T-helper 9 cell (primary cell): ENCODE results near the gene AGRP.

Experiments
- DNase-seq: peaks from one replicate; pipeline ENCODE4 v3.0.0-alpha.2; 2020

The AGRP gene

DNA sequence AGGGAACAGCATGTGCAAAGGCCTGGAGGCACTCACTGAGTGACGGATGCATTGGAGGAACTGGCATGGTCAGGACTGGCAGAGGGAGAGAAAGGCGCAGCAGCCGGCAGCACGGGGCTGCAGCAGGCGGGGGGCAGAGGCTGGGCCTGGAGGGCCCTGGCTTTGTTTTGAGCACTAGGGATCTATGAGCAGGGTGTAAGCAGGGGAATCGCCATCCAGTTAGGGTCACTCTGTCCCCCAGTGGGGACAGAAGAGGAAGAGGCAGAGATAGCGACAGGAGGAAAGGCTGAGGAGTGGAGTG lies 38.3 kb downstream of the AGRP start:
- DNase-seq: no peak

DNA sequence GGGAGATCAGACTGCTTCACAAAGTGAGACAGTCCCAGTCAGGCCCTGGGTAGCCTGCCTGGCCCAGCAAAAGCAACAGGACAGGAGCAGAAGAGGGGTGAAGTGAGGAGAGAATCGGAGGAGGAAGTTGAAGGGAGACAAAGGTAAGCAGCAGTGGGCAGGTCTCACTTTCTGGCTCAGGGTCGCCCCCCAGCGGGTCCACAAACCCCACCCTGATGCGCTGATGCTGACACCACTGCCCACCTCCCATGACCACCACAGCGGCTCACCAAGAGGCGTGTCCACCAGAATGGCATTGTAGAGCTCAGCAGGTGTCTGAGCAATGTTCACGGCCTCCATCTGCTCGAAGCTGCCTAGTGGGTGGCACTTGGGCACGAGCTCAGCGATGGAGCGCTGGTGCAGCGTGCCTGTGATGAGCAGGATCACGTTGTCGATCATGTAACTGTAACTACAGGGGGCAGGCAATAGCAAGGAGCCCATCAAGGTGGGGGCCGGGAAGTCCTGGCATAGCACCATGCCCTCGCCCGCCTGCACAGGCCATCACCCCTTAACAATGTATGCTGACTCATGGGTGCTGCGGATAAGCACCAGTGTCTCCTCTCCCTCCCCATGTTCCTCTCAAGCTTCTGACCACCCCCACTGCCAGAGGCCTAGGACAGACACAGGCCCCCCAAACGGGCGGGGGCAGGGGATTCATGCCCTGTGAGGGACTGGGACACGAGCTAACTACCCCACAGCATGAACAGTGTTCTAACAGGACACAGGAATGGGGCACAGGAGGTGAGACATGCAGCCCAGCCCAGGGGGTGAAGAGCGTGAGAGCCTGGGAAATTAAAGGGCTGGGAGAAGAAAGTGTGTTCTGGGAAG lies 38.9 kb downstream of the AGRP start:
- no peak for DNase-seq

DNA sequence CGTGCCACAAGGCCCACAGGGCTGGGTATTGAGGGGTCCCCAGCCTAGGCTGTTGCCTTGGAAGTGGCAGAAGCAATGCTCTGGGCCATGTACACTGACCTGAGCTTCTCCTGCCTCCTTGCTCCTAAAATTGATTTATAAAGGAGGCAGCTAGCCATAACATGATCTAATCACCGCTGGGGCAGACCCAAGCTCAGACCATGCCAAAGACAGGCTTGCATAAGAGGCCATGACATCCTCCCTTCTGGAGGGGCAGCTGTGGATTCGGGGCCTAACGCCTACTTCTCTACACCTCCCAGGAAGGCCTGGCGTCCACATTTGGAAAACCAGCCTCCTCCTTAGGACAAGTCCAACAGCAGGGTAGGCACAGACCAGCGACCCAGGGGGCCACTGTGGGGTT lies 40.1 kb downstream of the AGRP start:
- DNase-seq: no peak

DNA sequence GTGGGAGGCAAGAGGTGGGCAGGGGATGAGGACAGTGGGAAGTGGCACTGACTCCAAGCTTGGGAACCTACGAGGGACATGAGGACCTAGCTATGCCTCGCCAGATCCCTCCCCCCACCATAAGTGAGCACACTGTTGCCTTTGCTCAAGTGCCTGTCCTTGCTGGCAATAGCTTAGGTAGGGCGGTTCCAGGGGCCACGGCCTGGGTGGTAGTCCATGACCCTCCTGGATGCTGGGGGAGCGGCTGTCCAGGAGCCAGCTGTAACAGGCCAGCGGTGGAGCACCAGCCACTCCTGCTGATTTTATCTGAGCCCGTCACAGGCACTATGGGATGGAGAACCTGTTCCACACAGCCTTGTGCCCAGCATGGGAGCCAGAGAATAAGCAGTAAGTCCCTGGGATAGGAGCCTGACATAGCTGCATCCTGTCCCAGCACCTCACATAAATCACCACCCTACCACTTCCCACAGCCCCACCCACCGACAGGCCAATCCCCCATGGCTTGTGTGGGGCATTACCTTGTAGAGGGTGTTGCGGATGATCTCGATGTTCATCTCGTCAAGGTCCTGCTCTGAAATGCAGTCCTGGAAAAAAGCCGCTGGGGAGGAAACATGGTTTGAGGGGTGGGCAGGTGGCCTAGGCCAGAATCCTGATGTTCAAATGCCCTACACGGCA lies 40.6 kb downstream of the AGRP start:
- no peak for DNase-seq

DNA sequence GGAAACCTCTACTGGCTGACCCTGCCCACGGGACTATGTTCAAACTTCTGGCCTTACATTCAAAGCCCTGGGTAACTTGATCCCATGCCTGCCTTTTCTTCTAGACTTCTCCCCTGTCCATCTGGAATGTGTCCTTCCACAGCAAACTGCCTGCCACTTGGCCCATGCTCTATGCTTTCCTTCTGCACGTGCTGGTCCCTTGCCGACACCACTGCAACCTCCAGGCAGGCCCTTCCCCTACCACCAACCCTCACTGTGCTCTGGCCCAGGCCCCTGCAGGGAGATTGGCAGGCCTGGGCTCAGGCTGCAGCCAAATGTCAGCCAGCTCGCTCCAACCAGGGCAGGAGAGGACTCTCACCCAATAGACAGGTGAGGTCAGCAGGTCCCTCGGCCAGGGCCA lies 41.4 kb downstream of the AGRP start:
- no peak for DNase-seq

DNA sequence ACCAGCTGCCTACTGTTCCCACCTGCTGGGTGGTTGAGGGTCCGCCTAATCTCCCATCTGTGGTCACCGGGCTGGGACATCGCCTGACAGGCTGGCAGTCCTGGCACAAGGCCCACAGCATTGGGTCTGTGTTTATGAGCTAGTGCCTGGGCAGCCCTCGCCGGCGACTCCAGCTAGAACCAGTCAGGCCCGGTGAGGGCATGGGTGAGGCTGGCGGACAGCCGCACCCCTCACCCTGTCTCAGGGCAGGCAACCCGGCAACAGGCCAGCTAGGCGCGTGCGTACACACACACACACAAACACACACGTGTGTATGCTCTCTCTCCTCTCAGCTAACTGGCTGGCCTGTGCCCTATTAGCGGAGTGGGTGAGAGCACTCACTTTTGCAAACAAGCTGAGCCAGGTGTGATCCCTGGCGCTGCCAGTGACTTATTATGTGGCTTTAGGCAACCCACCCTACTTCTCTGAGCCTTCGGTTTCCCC lies 42.0 kb downstream of the AGRP start:
- DNase-seq: no peak

DNA sequence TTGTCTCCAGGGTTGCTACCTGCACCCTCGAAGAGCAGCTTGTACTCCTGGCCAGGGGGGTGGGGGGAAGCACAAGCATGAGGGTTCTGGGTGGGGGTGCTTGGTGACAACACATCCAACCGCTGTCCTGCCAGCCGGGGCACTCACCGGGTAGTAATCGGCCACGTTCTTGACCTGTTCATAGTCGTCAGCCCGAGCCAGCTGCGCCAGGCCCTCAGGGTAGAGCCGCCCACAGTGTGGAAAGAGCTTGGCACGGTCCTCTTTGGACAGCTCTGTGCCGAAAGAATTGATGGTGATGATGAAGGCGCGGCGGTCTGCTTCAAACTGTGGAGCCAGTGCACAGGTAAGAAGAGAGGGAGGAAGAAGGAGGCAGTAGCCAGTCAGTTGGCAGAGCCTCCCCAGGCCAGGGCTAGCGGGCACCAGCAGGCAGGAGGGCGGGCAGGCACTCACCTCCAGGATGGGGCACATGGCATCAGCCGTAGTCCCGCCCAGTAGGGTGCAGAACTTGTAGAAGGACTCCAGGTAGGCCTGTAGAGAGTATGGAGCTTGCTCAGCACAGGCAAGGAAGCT lies 44.4 kb downstream of the AGRP start:
- no peak for DNase-seq

DNA sequence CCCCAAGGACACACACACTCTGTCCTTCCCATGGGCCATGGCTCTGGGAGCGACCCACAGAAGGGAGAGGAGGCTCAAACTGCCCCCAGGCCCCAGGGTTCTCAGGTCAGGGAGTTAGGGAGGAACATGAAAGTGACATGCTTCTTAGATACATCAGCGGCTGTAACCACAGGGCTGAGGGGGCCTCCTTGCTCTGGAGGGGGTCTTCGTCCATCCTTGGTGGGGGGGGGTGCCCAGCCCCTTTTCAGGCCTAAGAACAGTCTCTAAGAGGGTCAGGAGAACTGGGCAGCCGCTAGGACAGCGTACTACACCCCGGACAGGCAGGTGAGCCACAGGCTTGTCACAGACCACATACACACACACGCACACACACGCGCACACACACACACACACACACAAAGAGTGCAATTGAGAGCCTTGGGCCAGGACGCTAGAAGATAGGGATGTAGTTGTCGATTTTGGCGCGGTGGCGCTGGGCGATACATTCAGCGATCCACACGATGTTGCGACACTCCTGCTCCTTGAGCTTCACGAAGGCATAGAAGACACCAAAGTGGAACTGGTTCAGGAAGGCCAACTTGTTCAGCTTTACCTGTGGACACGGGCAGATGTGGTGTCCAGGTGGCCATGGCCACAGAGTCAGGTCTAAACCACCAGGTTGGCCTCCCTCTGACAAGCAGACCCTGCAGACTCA lies 45.1 kb downstream of the AGRP start:
- DNase-seq: no peak

DNA sequence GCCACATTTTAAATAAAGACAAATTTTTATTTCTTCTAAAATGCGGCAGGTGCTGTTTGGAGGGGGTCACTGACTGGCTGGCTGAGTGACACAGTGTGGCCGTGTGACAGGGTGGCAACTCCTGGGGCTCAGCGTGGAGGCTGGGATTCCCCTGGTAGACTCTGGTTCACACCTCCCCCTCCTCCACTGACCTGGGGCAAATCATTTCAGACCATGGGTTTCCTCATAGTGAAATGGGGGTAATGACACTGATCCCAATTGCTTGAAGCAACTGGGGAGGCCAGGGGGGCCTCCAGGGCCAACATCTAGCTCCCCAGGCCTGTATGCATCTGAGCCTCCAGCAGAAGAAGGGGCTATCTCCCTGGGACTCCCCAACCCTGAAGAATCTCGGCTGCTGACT lies 45.8 kb downstream of the AGRP start:
- DNase-seq: no peak

DNA sequence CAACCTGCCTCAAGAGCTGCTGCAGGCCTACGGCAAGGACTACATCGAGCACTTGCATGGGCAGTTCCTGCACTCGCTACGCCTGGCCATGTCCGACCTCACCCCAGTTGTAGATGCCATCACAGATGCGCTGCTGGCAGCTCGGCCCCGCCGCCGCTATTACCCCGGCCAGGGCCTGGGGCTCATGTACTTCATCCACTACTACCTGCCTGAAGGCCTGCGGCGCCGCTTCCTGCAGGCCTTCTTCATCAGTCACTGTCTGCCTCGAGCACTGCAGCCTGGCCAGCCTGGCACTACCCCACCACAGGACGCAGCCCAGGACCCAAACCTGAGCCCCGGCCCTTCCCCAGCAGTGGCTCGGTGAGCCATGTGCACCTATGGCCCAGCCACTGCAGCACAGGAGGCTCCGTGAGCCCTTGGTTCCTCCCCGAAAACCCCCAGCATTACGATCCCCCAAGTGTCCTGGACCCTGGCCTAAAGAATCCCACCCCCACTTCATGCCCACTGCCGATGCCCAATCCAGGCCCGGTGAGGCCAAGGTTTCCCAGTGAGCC lies 46.6 kb downstream of the AGRP start:
- no peak for DNase-seq

DNA sequence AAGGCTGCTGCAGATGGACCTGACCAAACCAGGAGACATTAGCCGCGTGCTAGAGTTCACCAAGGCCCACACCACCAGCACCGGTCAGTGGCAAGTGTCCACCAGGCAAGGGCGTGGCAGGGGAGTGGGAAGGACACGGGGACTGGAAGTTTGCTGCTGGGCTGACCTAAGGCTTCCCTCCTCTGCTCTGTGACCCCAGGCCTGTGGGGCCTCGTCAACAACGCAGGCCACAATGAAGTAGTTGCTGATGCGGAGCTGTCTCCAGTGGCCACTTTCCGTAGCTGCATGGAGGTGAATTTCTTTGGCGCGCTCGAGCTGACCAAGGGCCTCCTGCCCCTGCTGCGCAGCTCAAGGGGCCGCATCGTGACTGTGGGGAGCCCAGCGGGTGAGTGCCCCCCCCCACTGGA lies 47.6 kb downstream of the AGRP start:
- DNase-seq: no peak

DNA sequence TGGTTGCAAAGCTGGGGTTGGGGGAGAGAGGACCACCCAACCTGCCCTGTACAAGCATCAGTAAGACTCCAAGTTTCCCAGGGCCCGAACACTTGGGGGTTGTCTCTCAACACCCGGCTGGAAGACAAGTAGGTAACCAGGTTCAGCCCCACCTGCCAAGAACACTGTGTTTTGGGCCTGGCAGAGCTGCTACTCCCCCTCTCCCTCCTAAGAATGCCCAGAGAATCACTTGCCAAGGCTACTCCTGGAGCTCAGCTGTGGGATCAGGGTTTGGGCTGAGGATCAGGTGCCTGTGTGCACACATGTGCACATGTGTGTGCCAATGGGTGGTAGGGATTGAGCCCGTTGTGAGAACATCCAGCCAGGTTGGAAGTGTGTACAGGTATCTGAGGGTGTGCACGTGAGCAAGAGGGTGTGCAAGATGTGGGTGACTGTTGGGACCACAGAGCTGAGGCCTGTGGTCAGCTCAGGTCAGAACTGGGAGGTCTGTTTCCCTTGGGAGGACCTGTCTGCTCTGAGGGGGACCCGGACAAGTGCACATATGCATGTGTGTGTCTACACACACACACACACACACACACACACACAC lies 50.1 kb downstream of the AGRP start:
- no peak for DNase-seq
